GM23338 (cell line): Measurements from ENCODE around the gene PIM3. TPM values are rescaled to one million over a fixed set of nuclear protein-coding genes. Genes with fewer than 3 reads are reported as not detected.

ENCODE experiments used
- ATAC-seq: fragments of 200-7000 bp; cut with Tn5 transposase; 3 replicates; pipeline ENCODE4 v1.9.1; 2020
- DNase-seq: peaks from one replicate; pipeline ENCODE4 v3.0.0-alpha.2; 2015; ENCODE audit warnings: low spot score
- H2AFZ ChIP-seq: fragments of 200-600 bp; sonication (generic); 2 replicates; pipeline ENCODE4 v1.8.0; 2016; ENCODE audit warnings: antibody characterized with exemption, mild to moderate bottlenecking, moderate library complexity
- H3F3A ChIP-seq: fragments of 200-600 bp; sonication (generic); replicated peaks from 2 replicates; pipeline ENCODE4 v1.8.0; 2017; ENCODE audit warnings: antibody characterized with exemption, mixed run types, low read depth
- H3K27ac ChIP-seq: fragments of 200-600 bp; sonication (generic); 2 replicates; pipeline ENCODE4 v1.6.1; 2016; ENCODE audit warnings: low read depth
- H3K27me3 ChIP-seq: fragments of 200-600 bp; sonication (generic); 2 replicates; pipeline ENCODE4 v1.8.0; 2016; ENCODE audit warnings: mild to moderate bottlenecking, mixed run types, moderate library complexity; ENCODE audit not compliant: insufficient read depth
- H3K36me3 ChIP-seq: fragments of 200-600 bp; sonication (generic); 2 replicates; pipeline ENCODE4 v1.8.0; 2016; ENCODE audit warnings: mild to moderate bottlenecking; ENCODE audit not compliant: insufficient read depth
- H3K4me1 ChIP-seq: fragments of 200-600 bp; sonication (generic); 2 replicates; pipeline ENCODE4 v1.8.0; 2016; ENCODE audit warnings: mild to moderate bottlenecking, moderate library complexity; ENCODE audit not compliant: insufficient read depth
- H3K4me2 ChIP-seq: fragments of 200-600 bp; sonication (generic); 2 replicates; pipeline ENCODE4 v1.7.1; 2017; ENCODE audit warnings: mixed run types
- H3K4me3 ChIP-seq: fragments of 200-600 bp; sonication (generic); 2 replicates; pipeline ENCODE4 v1.6.1; 2016; ENCODE audit warnings: mixed run types
- H3K79me2 ChIP-seq: fragments of 200-600 bp; sonication (generic); replicated peaks from 2 replicates; pipeline ENCODE4 v1.8.0; 2017; ENCODE audit warnings: mild to moderate bottlenecking; ENCODE audit not compliant: insufficient read depth
- H3K9me2 ChIP-seq: fragments of 200-600 bp; sonication (generic); 2 replicates; pipeline ENCODE4 v1.8.0; 2017; ENCODE audit not compliant: insufficient read depth
- H4K20me1 ChIP-seq: fragments of 200-600 bp; sonication (generic); replicated peaks from 2 replicates; pipeline ENCODE4 v1.8.0; 2017; ENCODE audit warnings: mild to moderate bottlenecking; ENCODE audit not compliant: insufficient read depth
- H3K27ac Mint-ChIP-seq: 2 replicates; pipeline ENCODE4 v1.8.0; 2020; ENCODE audit warnings: inconsistent platforms, mild to moderate bottlenecking, moderate library complexity, mixed read lengths
- H3K27me3 Mint-ChIP-seq: 3 replicates; pipeline ENCODE4 v1.8.0; 2022; ENCODE audit warnings: low read depth, mild to moderate bottlenecking, moderate library complexity, mixed read lengths, inconsistent platforms; ENCODE audit not compliant: insufficient read depth, poor library complexity
- H3K36me3 Mint-ChIP-seq: 3 replicates; pipeline ENCODE4 v1.8.0; 2021; ENCODE audit warnings: low read depth, mild to moderate bottlenecking, inconsistent platforms, moderate library complexity, mixed read lengths
- H3K4me1 Mint-ChIP-seq: 3 replicates; pipeline ENCODE4 v1.8.0; 2020; ENCODE audit warnings: mild to moderate bottlenecking, inconsistent platforms, mixed read lengths
- H3K4me3 Mint-ChIP-seq: 3 replicates; pipeline ENCODE4 v1.8.0; 2021; ENCODE audit warnings: moderate library complexity, mild to moderate bottlenecking, inconsistent platforms, mixed read lengths
- H3K9me3 Mint-ChIP-seq: 3 replicates; pipeline ENCODE4 v1.8.0; 2020; ENCODE audit warnings: moderate library complexity, mild to moderate bottlenecking, inconsistent platforms, mixed read lengths
- CREB1 ChIP-seq: fragments of 250-450 bp; sonication (Bioruptor Pico); IDR thresholded peaks from 2 replicates; pipeline ENCODE4 v1.5.0; 2020; ENCODE audit warnings: low read depth, mild to moderate bottlenecking, moderate library complexity
- EZH2 ChIP-seq: fragments of 200-600 bp; sonication (generic); IDR thresholded peaks from one replicate; pipeline ENCODE4 v1.8.0; 2017; ENCODE audit warnings: antibody characterized with exemption, mild to moderate bottlenecking, low read depth; ENCODE audit not compliant: unreplicated experiment
- EZH2phosphoT487 ChIP-seq: fragments of 200-600 bp; sonication (generic); IDR thresholded peaks from one replicate; pipeline ENCODE4 v1.8.1; 2018; ENCODE audit warnings: antibody characterized with exemption; ENCODE audit not compliant: unreplicated experiment
- JUNB ChIP-seq: IDR thresholded peaks from one replicate; pipeline ENCODE4 v1.6.1; 2016; ENCODE audit warnings: antibody characterized with exemption; ENCODE audit not compliant: unreplicated experiment
- NANOG ChIP-seq: IDR thresholded peaks from 2 replicates; pipeline ENCODE4 v1.6.1; 2016; ENCODE audit warnings: antibody characterized with exemption, borderline replicate concordance
- POLR2AphosphoS5 ChIP-seq: IDR thresholded peaks from 2 replicates; pipeline ENCODE4 v1.6.1; 2016; ENCODE audit warnings: antibody characterized with exemption, low read depth
- STAT1 ChIP-seq: IDR thresholded peaks from one replicate; pipeline ENCODE4 v1.6.1; 2016; ENCODE audit warnings: antibody characterized with exemption; ENCODE audit not compliant: unreplicated experiment
- ZNF114 ChIP-seq: fragments of 250-450 bp; sonication (Bioruptor Pico); IDR thresholded peaks from 2 replicates; pipeline ENCODE4 v1.5.0; 2020; ENCODE audit warnings: mild to moderate bottlenecking, moderate library complexity
- ZNF331 ChIP-seq: fragments of 250-450 bp; sonication (Bioruptor Pico); IDR thresholded peaks from 2 replicates; pipeline ENCODE4 v1.5.0; 2020; ENCODE audit warnings: low read depth, mild to moderate bottlenecking, moderate library complexity
- polyA plus RNA-seq: library from polyadenylated mRNA; unstranded; fragments of >200 nt; fragmentation: Nextera tagmentation; extraction: Ambion mirVana; gene quantifications from 2 replicates; pipeline ENCODE4 v1.2.1, GENCODE V29; 2016
- total RNA-seq: library from RNA; depleted of rRNA; stranded (reverse); fragments of >200 nt; shearing (Covaris generic); gene quantifications from 2 replicates; pipeline ENCODE4 v1.2.3, GENCODE V29; 2014
- TF ChIP-seq, protein P1 (sequence below): IDR thresholded peaks from 2 replicates; pipeline ENCODE4 v1.6.1; 2016; ENCODE audit warnings: antibody characterized with exemption
- TF ChIP-seq, protein P2 (sequence below), 2 experiments: fragments of 200-600 bp in 1 of 2; sonication (generic) in 1 of 2; conservative IDR thresholded peaks; 2 replicates each; pipeline versions ENCODE4 v1.5.1 to v1.6.1; 2016 to 2017; ENCODE audit warnings: antibody characterized with exemption in 2 of 2, low read depth in 2 of 2, mild to moderate bottlenecking in 2 of 2, moderate library complexity in 1 of 2
- TF ChIP-seq, protein P3 (sequence below): IDR thresholded peaks from one replicate; pipeline ENCODE4 v1.6.1; 2018; ENCODE audit warnings: antibody characterized with exemption; ENCODE audit not compliant: unreplicated experiment
- TF ChIP-seq, protein P4 (sequence below): fragments of 250-450 bp; sonication (Bioruptor Pico); IDR thresholded peaks from 2 replicates; pipeline ENCODE4 v1.5.0; 2020; ENCODE audit warnings: mild to moderate bottlenecking, moderate library complexity

PIM3 gene
- total and polyA plus RNA-seq, 2 experiments from 2014 or later, result 17.7 to 37.3 TPM

DNA sequence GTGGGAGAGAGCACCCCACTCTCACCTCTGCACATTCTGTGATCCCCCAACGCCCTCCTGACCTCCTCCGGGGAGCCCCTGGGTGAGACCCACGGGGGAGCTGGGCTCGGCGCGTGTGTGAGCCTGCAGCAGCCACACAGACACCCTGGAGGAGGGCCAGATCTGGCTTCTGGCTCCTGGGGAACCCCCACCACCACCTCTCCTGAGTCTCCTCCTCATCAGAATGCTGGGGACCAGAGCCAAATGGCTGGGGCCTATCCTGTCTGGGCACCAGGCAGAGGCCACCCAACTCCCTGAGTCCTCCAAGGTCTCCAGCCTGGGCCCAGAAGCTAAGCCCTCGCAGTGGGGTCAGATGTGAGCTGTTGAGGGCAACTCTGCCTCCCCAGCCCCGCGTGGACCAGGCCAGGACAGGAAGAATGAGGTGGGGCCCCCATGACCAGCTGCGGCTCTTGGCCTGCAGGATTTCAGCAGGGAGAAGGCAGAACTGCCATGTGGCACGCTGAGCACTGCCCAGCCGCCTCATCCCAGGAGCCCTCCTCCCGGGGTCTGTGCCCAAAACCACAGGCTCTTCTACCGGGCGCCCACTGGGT is 5.5 kb upstream of the PIM3 start:
- TF ChIP-seq STAT1 (no peak), JUNB (no peak), EZH2phosphoT487 (no peak), POLR2AphosphoS5 (no peak), CREB1 (no peak), NANOG (no peak), ZNF331 (CRISPR knock-in tag) (no peak), ZNF114 (no peak), EZH2 (no peak)
- TF ChIP-seq, protein P1, sequence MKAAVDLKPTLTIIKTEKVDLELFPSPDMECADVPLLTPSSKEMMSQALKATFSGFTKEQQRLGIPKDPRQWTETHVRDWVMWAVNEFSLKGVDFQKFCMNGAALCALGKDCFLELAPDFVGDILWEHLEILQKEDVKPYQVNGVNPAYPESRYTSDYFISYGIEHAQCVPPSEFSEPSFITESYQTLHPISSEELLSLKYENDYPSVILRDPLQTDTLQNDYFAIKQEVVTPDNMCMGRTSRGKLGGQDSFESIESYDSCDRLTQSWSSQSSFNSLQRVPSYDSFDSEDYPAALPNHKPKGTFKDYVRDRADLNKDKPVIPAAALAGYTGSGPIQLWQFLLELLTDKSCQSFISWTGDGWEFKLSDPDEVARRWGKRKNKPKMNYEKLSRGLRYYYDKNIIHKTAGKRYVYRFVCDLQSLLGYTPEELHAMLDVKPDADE, result no peak
- TF ChIP-seq, protein P2, sequence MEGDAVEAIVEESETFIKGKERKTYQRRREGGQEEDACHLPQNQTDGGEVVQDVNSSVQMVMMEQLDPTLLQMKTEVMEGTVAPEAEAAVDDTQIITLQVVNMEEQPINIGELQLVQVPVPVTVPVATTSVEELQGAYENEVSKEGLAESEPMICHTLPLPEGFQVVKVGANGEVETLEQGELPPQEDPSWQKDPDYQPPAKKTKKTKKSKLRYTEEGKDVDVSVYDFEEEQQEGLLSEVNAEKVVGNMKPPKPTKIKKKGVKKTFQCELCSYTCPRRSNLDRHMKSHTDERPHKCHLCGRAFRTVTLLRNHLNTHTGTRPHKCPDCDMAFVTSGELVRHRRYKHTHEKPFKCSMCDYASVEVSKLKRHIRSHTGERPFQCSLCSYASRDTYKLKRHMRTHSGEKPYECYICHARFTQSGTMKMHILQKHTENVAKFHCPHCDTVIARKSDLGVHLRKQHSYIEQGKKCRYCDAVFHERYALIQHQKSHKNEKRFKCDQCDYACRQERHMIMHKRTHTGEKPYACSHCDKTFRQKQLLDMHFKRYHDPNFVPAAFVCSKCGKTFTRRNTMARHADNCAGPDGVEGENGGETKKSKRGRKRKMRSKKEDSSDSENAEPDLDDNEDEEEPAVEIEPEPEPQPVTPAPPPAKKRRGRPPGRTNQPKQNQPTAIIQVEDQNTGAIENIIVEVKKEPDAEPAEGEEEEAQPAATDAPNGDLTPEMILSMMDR (conservative IDR thresholded peaks at IDR 0.05; ENCODE audit: low read depth in 2 of 2), result no peak
- TF ChIP-seq, protein P3, sequence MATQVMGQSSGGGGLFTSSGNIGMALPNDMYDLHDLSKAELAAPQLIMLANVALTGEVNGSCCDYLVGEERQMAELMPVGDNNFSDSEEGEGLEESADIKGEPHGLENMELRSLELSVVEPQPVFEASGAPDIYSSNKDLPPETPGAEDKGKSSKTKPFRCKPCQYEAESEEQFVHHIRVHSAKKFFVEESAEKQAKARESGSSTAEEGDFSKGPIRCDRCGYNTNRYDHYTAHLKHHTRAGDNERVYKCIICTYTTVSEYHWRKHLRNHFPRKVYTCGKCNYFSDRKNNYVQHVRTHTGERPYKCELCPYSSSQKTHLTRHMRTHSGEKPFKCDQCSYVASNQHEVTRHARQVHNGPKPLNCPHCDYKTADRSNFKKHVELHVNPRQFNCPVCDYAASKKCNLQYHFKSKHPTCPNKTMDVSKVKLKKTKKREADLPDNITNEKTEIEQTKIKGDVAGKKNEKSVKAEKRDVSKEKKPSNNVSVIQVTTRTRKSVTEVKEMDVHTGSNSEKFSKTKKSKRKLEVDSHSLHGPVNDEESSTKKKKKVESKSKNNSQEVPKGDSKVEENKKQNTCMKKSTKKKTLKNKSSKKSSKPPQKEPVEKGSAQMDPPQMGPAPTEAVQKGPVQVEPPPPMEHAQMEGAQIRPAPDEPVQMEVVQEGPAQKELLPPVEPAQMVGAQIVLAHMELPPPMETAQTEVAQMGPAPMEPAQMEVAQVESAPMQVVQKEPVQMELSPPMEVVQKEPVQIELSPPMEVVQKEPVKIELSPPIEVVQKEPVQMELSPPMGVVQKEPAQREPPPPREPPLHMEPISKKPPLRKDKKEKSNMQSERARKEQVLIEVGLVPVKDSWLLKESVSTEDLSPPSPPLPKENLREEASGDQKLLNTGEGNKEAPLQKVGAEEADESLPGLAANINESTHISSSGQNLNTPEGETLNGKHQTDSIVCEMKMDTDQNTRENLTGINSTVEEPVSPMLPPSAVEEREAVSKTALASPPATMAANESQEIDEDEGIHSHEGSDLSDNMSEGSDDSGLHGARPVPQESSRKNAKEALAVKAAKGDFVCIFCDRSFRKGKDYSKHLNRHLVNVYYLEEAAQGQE, result no peak
- TF ChIP-seq, protein P4, sequence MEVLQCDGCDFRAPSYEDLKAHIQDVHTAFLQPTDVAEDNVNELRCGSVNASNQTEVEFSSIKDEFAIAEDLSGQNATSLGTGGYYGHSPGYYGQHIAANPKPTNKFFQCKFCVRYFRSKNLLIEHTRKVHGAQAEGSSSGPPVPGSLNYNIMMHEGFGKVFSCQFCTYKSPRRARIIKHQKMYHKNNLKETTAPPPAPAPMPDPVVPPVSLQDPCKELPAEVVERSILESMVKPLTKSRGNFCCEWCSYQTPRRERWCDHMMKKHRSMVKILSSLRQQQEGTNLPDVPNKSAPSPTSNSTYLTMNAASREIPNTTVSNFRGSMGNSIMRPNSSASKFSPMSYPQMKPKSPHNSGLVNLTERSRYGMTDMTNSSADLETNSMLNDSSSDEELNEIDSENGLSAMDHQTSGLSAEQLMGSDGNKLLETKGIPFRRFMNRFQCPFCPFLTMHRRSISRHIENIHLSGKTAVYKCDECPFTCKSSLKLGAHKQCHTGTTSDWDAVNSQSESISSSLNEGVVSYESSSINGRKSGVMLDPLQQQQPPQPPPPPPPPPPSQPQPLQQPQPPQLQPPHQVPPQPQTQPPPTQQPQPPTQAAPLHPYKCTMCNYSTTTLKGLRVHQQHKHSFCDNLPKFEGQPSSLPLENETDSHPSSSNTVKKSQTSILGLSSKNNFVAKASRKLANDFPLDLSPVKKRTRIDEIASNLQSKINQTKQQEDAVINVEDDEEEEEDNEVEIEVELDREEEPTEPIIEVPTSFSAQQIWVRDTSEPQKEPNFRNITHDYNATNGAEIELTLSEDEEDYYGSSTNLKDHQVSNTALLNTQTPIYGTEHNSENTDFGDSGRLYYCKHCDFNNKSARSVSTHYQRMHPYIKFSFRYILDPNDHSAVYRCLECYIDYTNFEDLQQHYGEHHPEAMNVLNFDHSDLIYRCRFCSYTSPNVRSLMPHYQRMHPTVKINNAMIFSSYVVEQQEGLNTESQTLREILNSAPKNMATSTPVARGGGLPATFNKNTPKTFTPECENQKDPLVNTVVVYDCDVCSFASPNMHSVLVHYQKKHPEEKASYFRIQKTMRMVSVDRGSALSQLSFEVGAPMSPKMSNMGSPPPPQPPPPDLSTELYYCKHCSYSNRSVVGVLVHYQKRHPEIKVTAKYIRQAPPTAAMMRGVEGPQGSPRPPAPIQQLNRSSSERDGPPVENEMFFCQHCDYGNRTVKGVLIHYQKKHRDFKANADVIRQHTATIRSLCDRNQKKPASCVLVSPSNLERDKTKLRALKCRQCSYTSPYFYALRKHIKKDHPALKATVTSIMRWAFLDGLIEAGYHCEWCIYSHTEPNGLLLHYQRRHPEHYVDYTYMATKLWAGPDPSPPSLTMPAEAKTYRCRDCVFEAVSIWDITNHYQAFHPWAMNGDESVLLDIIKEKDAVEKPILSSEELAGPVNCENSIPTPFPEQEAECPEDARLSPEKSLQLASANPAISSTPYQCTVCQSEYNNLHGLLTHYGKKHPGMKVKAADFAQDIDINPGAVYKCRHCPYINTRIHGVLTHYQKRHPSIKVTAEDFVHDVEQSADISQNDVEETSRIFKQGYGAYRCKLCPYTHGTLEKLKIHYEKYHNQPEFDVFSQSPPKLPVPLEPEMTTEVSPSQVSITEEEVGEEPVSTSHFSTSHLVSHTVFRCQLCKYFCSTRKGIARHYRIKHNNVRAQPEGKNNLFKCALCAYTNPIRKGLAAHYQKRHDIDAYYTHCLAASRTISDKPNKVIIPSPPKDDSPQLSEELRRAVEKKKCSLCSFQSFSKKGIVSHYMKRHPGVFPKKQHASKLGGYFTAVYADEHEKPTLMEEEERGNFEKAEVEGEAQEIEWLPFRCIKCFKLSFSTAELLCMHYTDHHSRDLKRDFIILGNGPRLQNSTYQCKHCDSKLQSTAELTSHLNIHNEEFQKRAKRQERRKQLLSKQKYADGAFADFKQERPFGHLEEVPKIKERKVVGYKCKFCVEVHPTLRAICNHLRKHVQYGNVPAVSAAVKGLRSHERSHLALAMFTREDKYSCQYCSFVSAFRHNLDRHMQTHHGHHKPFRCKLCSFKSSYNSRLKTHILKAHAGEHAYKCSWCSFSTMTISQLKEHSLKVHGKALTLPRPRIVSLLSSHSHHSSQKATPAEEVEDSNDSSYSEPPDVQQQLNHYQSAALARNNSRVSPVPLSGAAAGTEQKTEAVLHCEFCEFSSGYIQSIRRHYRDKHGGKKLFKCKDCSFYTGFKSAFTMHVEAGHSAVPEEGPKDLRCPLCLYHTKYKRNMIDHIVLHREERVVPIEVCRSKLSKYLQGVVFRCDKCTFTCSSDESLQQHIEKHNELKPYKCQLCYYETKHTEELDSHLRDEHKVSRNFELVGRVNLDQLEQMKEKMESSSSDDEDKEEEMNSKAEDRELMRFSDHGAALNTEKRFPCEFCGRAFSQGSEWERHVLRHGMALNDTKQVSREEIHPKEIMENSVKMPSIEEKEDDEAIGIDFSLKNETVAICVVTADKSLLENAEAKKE (CRISPR knock-in tag), result no peak
- no peak overlapping the region for H3K27ac Mint-ChIP-seq
- H3K9me3 Mint-ChIP-seq, result no peaks in the 10 kb centered on the region
- ATAC-seq, result no peak
- Histone ChIP-seq H4K20me1 (no peaks in the 10 kb centered on the region), H3K4me2 (no peak overlapping the region), H3F3A (no peaks in the 10 kb centered on the region), H3K9me2 (no peaks in the 10 kb centered on the region), H3K79me2 (no peaks in the 10 kb centered on the region), H3K27ac (no peak overlapping the region), H3K36me3 (no peaks in the 10 kb centered on the region), H3K4me1 (no peaks in the 10 kb centered on the region), H3K4me3 (no peak overlapping the region), H2AFZ (no peak overlapping the region), H3K27me3 (peaks cover 10% of the 10 kb centered on the region; the same call in 1 of the 2 replicates)
- no peak overlapping the region for H3K4me3 Mint-ChIP-seq
- H3K36me3 Mint-ChIP-seq, result no peaks in the 10 kb centered on the region
- H3K27me3 Mint-ChIP-seq, result peaks cover 7% of the 10 kb centered on the region
- no peak for DNase-seq
- H3K4me1 Mint-ChIP-seq, result peaks cover 8% of the 10 kb centered on the region; the same call in 2 of the 3 replicates
